BJ (cell line): ENCODE measurements around the gene MCRIP1. TPM values are rescaled to one million over a fixed set of nuclear protein-coding genes. Genes with fewer than 3 reads are reported as not detected.
"Not testable (repeated sequence)": the region's sequence is repeated elsewhere in the genome, so short reads cannot be mapped to it uniquely, and the experiment has no call there.

Experiments
- CTCF ChIA-PET: fragments of 350-600 bp; formaldehyde crosslinking; extraction: SDS; loops from one replicate; lab custom pipeline; 2021; ENCODE audit warnings: antibody characterized with exemption, inconsistent platforms; lab: Yijun Ruan, JAX
- POLR2A ChIA-PET: fragments of 300-600 bp; sonication (Branson Sonifier 250); formaldehyde crosslinking; extraction: SDS; loops from one replicate; lab custom pipeline; 2021; ENCODE audit warnings: antibody characterized with exemption; lab: Charles Lee
- DNase-seq: peaks from one replicate; pipeline ENCODE4 v3.0.0-alpha.2; 2011; ENCODE audit warnings: low read depth
- H3K27me3 ChIP-seq: 2 replicates; pipeline ENCODE4 v1.6.0; 2011; ENCODE audit warnings: low read length; ENCODE audit not compliant: control insufficient read depth, insufficient read depth
- H3K36me3 ChIP-seq: 2 replicates; pipeline ENCODE4 v1.5.1; 2011; ENCODE audit warnings: low read length; ENCODE audit not compliant: control insufficient read depth, insufficient read depth
- H3K4me3 ChIP-seq: 2 replicates; pipeline ENCODE4 v1.5.1; 2011; ENCODE audit warnings: low read depth, mild to moderate bottlenecking, control low read depth, low read length
- CTCF ChIP-seq: IDR thresholded peaks from 2 replicates; pipeline ENCODE4 v1.5.1; 2011; ENCODE audit warnings: low read depth, mild to moderate bottlenecking, control low read depth, inconsistent platforms, low read length, moderate library complexity; ENCODE audit not compliant: insufficient read depth
- polyA plus RNA-seq: library from polyadenylated mRNA; depleted of rRNA; stranded (reverse); fragments of >200 nt; gene quantifications from 2 replicates; pipeline ENCODE4 v1.2.3, GENCODE V29; 2011

The MCRIP1 gene
- polyA plus RNA-seq, 1 experiment = 89.8 TPM

GRCh38 chr17:81842725-81843504 is 9.8 kb upstream of the MCRIP1 start:
- Histone ChIP-seq H3K36me3 (peaks cover 42% of the 10 kb centered on the region), H3K27me3 (no peaks in the 10 kb centered on the region), H3K4me3 (no peak overlapping the region)
- DNase-seq = no peak
- CTCF ChIA-PET = interaction anchor here (1.0 kb wide), 1 partner anchor 17 kb away, joined by 3 read pairs; no protein-coding TSS in a partner anchor
- POLR2A ChIA-PET = interaction anchor here (0.5 kb wide), 1 partner anchor 14 kb away, joined by 14 read pairs; no protein-coding TSS in a partner anchor
- no peak for TF ChIP-seq CTCF

GRCh38 chr17:81842378-81842724 is 9.3 kb upstream of the MCRIP1 start:
- POLR2A ChIA-PET = no interaction called here

GRCh38 chr17:81841866-81842265 is 8.8 kb upstream of the MCRIP1 start:
- TF ChIP-seq CTCF = no peak
- H3K27me3 ChIP-seq = no peaks in the 10 kb centered on the region
- ChIA-PET POLR2A (no interaction called here), CTCF (no interaction called here)
- H3K36me3 ChIP-seq = peaks cover 36% of the 10 kb centered on the region
- no peak for DNase-seq
- no peak overlapping the region for H3K4me3 ChIP-seq

More at GRCh38 chr17:81842378-81842724, 9.3 kb upstream of the MCRIP1 start:
- CTCF ChIA-PET = no interaction called here
- TF ChIP-seq CTCF = no peak
- Histone ChIP-seq H3K4me3 (no peak overlapping the region), H3K36me3 (peaks cover 40% of the 10 kb centered on the region), H3K27me3 (no peaks in the 10 kb centered on the region)
- no peak for DNase-seq

- no peak for TF ChIP-seq CTCF
- H3K4me3 ChIP-seq = no peak overlapping the region
- POLR2A ChIA-PET = no interaction called here
- peaks cover 29% of the 10 kb centered on the region for H3K36me3 ChIP-seq
- no peaks in the 10 kb centered on the region for H3K27me3 ChIP-seq
- CTCF ChIA-PET = no interaction called here
- no peak for DNase-seq
Measured at GRCh38 chr17:81840826-81841778, 8.0 kb upstream of the MCRIP1 start.

- POLR2A ChIA-PET = not testable (repeated sequence)
Measured at GRCh38 chr17:81840059-81840458, 7.0 kb upstream of the MCRIP1 start.

More at GRCh38 chr17:81840059-81840458, 7.0 kb upstream of the MCRIP1 start:
- H3K27me3 ChIP-seq, H3K4me3 ChIP-seq, DNase-seq, CTCF ChIA-PET: not testable (repeated sequence)
- H3K36me3 ChIP-seq = peaks cover 20% of the 10 kb centered on the region
